Motor neuron (in vitro differentiated cells): ENCODE data around the gene SLC9A3. TPM values are rescaled to one million over a fixed set of nuclear protein-coding genes. Genes with fewer than 3 reads are reported as not detected.

Experiments
- ATAC-seq, 8 experiments: fragments of 200-7000 bp; cut with Tn5 transposase; replicated peaks in 6 of 8; 2 replicates each; pipeline ENCODE4 v1.8.0; 2021; ENCODE audit warnings: mild to moderate bottlenecking in 8 of 8, moderate library complexity in 8 of 8
- H3K27ac ChIP-seq, 2 donors: fragments of 250-450 bp; sonication (Bioruptor Pico); 2 replicates each; pipeline ENCODE4 v1.9.0; 2021; ENCODE audit warnings: antibody characterized with exemption in 2 of 2, mild to moderate bottlenecking in 2 of 2, moderate library complexity in 1 of 2
- H3K4me1 ChIP-seq, 2 donors: fragments of 250-450 bp; sonication (Bioruptor Pico); replicated peaks in 1 of 2; 2 replicates each; pipeline ENCODE4 v1.6.1; 2021; ENCODE audit warnings: antibody characterized with exemption in 2 of 2, mild to moderate bottlenecking in 2 of 2, moderate library complexity in 1 of 2
- H3K4me3 ChIP-seq, 5 donors: fragments of 250-450 bp; sonication (Bioruptor Pico); 2 replicates each; pipeline ENCODE4 v1.9.0; 2021; ENCODE audit warnings: antibody characterized with exemption in 5 of 5, mild to moderate bottlenecking in 5 of 5, moderate library complexity in 4 of 5
- WGBS, 10 experiments: fragments of 450-650 bp; shearing (Covaris generic); methylation state at CpG; one replicate each; pipeline ENCODE4 v1.0.0; 2022; 5-methylcytosine and 5-hydroxymethylcytosine counted together
- in situ Hi-C, 9 experiments: fragments of 400-800 bp; cut with MboI; loops; one replicate each; pipeline ENCODE4 v1.15.0; 2021; ENCODE audit warnings: low sequenced_read_pairs in 9 of 9, low pct_unique_long_range_greater_than_20kb in 2 of 9; ENCODE audit not compliant: unreplicated experiment in 9 of 9
- total RNA-seq, 8 experiments: library from RNA; unstranded; fragments of 300-600 nt; gene quantifications; 2 replicates each; pipeline versions ENCODE4 v1.2.3 to v1.2.4, GENCODE V29; 2022

The SLC9A3 gene
- total RNA-seq, 8 experiments from 2014 or later: 0.97 to 92.5 (median 1.6) TPM

DNA sequence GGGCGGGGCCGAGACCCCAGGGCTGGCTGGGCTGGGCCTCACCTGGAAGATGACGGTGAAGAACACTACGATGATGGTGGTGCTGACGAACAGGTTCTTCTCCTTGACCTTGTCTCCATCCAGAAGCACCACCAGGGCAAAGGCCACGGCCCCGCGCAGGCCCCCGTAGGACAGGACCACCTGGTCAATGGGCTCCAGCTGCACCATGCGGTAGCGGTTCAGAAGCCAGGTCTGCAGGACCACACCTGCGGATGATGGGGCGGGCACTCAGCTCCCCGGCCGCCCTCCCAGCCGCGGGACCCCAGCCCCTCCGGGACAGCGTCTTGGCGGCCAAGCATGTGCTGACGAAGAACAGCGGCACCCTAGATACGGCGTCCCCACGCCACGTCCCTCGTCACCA, 41.7 kb downstream of the SLC9A3 start:
- no peak overlapping the region for H3K27ac ChIP-seq
- no peaks in the 10 kb centered on the region for H3K4me1 ChIP-seq
- in situ Hi-C loops: no loop called here
- ATAC-seq: no peak
- WGBS, 10 experiments: 91% methylated on average over 4 of the region's 27 CpGs; no CpG with 5 or more reads in 9 of the 10 experiments
- no peak overlapping the region for H3K4me3 ChIP-seq

GRCh38 chr5:482021-482420, 42.2 kb downstream of the SLC9A3 start:
- in situ Hi-C loops: no loop called here

GRCh38 chr5:481347-481746, 42.9 kb downstream of the SLC9A3 start:
- WGBS, 10 experiments: 74 to 100% (median 88%) methylated on average over 2 to 8 of the region's 23 CpGs; no CpG with 5 or more reads in 4 of the 10 experiments
- Histone ChIP-seq H3K4me1 (no peaks in the 10 kb centered on the region), H3K4me3 (no peak overlapping the region), H3K27ac (no peak overlapping the region)
- ATAC-seq: no peak
- in situ Hi-C loops: no loop called here

More at GRCh38 chr5:482021-482420, 42.2 kb downstream of the SLC9A3 start:
- H3K27ac ChIP-seq: no peak overlapping the region
- 20 to 59% methylated on average over 1 to 3 of the region's 24 CpGs; no CpG with 5 or more reads in 8 of the 10 experiments for WGBS, 10 experiments
- no peaks in the 10 kb centered on the region for H3K4me1 ChIP-seq
- H3K4me3 ChIP-seq: no peak overlapping the region
- ATAC-seq: no peak

- 40 to 80% (median 60%) methylated on average over 1 to 3 of the region's 34 CpGs; no CpG with 5 or more reads in 5 of the 10 experiments for WGBS, 10 experiments
- Histone ChIP-seq H3K4me3 (no peak overlapping the region), H3K4me1 (peaks cover 6 to 11% of the 10 kb centered on the region in 2 donors), H3K27ac (no peak overlapping the region)
- no peak for ATAC-seq
- in situ Hi-C loops: no loop called here
Observed at GRCh38 chr5:479566-480319, 44.5 kb downstream of the SLC9A3 start.

GRCh38 chr5:478982-479535, 45.2 kb downstream of the SLC9A3 start:
- no peak for ATAC-seq
- WGBS, 10 experiments: 53% methylated on average over 5 of the region's 18 CpGs; no CpG with 5 or more reads in 9 of the 10 experiments
- H3K27ac ChIP-seq: no peak overlapping the region
- H3K4me3 ChIP-seq: no peak overlapping the region
- peaks cover 6 to 12% of the 10 kb centered on the region in 2 donors for H3K4me1 ChIP-seq
- in situ Hi-C loops: no loop called here

DNA sequence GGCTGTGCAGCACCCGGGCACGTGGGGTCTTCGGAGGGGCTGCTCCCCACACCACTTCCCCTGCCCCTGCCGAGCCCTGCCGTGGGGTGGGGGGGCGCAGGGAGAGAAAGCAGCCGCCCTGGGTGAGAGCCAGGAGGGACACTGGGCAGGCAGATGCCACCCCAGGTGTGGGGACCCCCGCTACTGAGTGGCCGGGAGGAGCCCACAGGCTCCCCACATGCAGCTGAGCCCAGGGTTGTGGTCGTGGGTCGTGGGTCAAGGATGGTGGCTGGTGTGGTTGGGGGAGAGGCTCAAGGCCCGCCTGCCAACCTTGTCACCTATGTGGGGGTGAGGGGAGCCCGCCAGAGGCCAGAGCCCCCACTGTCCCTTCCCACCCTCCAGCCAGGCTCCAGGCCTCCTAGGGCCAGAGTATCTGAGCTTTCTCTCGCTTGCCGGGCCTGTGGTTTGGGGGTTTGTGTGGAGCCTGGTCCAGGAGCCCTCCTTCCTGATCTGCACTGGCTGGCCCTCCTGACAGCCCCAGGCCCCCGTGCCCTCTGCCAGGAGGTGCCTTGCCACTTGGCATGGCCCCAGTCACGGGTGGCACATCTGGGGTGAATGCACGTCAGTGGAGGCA, 45.8 kb downstream of the SLC9A3 start:
- in situ Hi-C loops: no loop called here
- no peak overlapping the region for H3K27ac ChIP-seq
- H3K4me3 ChIP-seq: no peak overlapping the region
- H3K4me1 ChIP-seq: peaks cover 6 to 12% of the 10 kb centered on the region in 2 donors
- no peak for ATAC-seq
- 40 to 63% methylated on average over 2 of the region's 18 CpGs; no CpG with 5 or more reads in 8 of the 10 experiments for WGBS, 10 experiments

DNA sequence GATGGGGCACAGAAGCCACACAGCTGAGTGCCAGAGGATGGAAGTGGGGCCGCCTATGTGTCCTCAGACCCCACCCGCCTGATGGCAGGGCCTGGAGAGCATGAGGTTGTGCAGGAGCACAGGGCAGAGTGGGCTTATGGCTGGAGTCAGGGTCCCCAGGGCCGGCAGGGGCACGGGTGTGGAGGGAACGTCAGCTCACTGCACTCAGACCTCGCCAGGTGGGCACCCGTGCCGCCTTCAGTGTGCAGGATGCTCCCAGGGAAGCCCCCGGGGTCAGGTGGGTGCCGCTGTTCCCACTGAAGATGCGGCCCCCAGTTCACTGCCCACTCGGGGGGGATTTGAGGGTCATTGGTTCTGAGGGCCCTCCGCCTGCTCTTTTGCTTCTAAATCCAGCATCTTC, 46.4 kb downstream of the SLC9A3 start:
- H3K4me3 ChIP-seq: no peak overlapping the region
- H3K4me1 ChIP-seq: peaks cover 6 to 12% of the 10 kb centered on the region in 2 donors
- WGBS, 10 experiments: 70 to 82% methylated on average over 2 to 3 of the region's 13 CpGs; no CpG with 5 or more reads in 8 of the 10 experiments
- no peak for ATAC-seq
- in situ Hi-C loops: no loop called here
- H3K27ac ChIP-seq: no peak overlapping the region

- no peak for ATAC-seq
- WGBS, 10 experiments: 20 to 58% (median 38%) methylated on average over 1 to 7 of the region's 19 CpGs; no CpG with 5 or more reads in 6 of the 10 experiments
- Histone ChIP-seq H3K4me3 (no peak overlapping the region), H3K4me1 (peaks cover 6 to 12% of the 10 kb centered on the region in 2 donors), H3K27ac (no peak overlapping the region)
- in situ Hi-C loops: no loop called here
Observed at GRCh38 chr5:477247-477646, 47.0 kb downstream of the SLC9A3 start.

GRCh38 chr5:476814-477175, 47.5 kb downstream of the SLC9A3 start:
- WGBS, 10 experiments: 70% methylated on average over 2 of the region's 9 CpGs; no CpG with 5 or more reads in 9 of the 10 experiments
- H3K27ac ChIP-seq: no peak overlapping the region
- in situ Hi-C loops: no loop called here
- no peak overlapping the region for H3K4me3 ChIP-seq
- H3K4me1 ChIP-seq: peaks cover 7 to 15% of the 10 kb centered on the region in 2 donors
- ATAC-seq: no peak

DNA sequence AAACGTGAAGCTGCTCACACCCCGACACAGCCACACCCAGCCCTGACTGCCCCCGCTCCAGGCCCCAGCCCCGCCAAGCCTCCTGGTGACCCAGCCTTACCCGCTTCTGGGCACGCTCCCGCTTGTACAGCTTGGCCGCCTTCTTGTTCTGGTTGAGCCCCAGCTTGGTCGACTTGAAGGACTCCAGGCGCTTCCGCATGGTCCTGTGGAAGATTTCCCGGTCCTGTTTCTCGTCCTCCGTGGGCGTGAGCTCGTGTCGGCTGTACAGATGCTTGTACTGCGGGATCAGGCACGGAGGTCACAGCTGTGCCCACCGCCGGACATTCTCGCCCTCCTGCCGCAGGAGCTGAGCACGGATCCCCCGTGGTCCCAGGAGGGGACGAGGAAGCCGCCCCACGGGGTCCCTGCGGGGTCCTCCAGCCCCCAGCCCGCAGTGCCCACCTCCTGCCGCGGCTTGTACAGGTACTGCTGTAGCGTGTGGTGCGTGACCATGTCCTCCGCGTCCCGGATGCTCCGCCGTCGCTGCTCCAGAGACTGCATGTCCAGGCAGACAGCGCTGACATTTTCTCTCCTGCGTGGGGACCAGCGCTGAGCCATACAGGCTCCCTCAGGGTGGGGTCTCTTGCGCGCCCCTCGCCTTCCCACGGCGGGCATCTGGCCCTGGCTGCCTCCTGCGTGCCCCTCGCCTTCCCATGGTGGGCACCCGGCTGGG, 48.0 kb downstream of the SLC9A3 start:
- in situ Hi-C loops: no loop called here
- Histone ChIP-seq H3K4me1 (peaks cover 12 to 21% of the 10 kb centered on the region in 2 donors), H3K27ac (no peak overlapping the region), H3K4me3 (no peak overlapping the region)
- ATAC-seq: no peak
- 17 to 90% (median 57%) methylated on average over 2 to 5 of the region's 51 CpGs; no CpG with 5 or more reads in 5 of the 10 experiments for WGBS, 10 experiments

- H3K27ac ChIP-seq: no peak overlapping the region
- in situ Hi-C loops: no loop called here
- H3K4me3 ChIP-seq: peak overlapping the region in 1 of 5 donors; percentile 39
- no peak for ATAC-seq
- peaks cover 12 to 21% of the 10 kb centered on the region in 2 donors for H3K4me1 ChIP-seq
- WGBS, 10 experiments: 60% methylated on average over 1 of the region's 8 CpGs; no CpG with 5 or more reads in 8 of the 10 experiments
Observed at GRCh38 chr5:475704-476101, 48.5 kb downstream of the SLC9A3 start.

- H3K4me1 ChIP-seq: peaks cover 12 to 21% of the 10 kb centered on the region in 2 donors
- WGBS, 10 experiments: 55% methylated on average over 2 of the region's 50 CpGs; no CpG with 5 or more reads in 9 of the 10 experiments
- in situ Hi-C loops: no loop called here
- peak overlapping the region; percentile 23 to 39 (median 28) for H3K4me3 ChIP-seq
- no peak overlapping the region for H3K27ac ChIP-seq
- no peak for ATAC-seq
Observed at GRCh38 chr5:474840-475661, 49.2 kb downstream of the SLC9A3 start.
